Measurements from ENCODE around the gene DLEU7. TPM values are rescaled to one million over a fixed set of nuclear protein-coding genes. Genes with fewer than 3 reads are reported as not detected.

The DLEU7 gene
- polyA plus RNA-seq, 2 donors: 0.02 TPM; not detected in 1

GRCh38 chr13:50845211-50845610 is 1.7 kb upstream of the DLEU7 start:
- no peaks in the 10 kb centered on the region for H3K36me3 ChIP-seq (ENCODE audit: control insufficient read depth in 2 of 2, insufficient read depth in 2 of 2, low read length in 1 of 2)
- H3K27me3 ChIP-seq (ENCODE audit: control insufficient read depth in 1 of 2, insufficient read depth in 2 of 2, low read length in 2 of 2): no peaks in the 10 kb centered on the region
- no peak overlapping the region for H3K27ac ChIP-seq (ENCODE audit: low read depth in 2 of 2, low read length in 1 of 2)

GRCh38 chr13:50844084-50844875 is 788 bp upstream of the DLEU7 start:
- H3K4me3 ChIP-seq (ENCODE audit: low read depth in 1 of 2, low read length in 2 of 2): no peak overlapping the region
- peaks cover 0 to 3% of the 10 kb centered on the region in 2 donors for H3K27me3 ChIP-seq (ENCODE audit: control insufficient read depth in 1 of 2, insufficient read depth in 2 of 2, low read length in 2 of 2)
- WGBS, 2 donors: 86 to 89% methylated on average over 6 of the region's 6 CpGs
- peaks cover 5 to 8% of the 10 kb centered on the region in 2 donors for H3K4me1 ChIP-seq (ENCODE audit: control insufficient read depth in 2 of 2, insufficient read depth in 2 of 2, low read length in 1 of 2)
- H3K9me3 ChIP-seq (ENCODE audit: control insufficient read depth in 2 of 2, insufficient read depth in 1 of 2, low read depth in 1 of 2, low read length in 1 of 2): no peaks in the 10 kb centered on the region
- H3K36me3 ChIP-seq (ENCODE audit: control insufficient read depth in 2 of 2, insufficient read depth in 2 of 2, low read length in 1 of 2): no peaks in the 10 kb centered on the region
- no peak overlapping the region for H3K27ac ChIP-seq (ENCODE audit: low read depth in 2 of 2, low read length in 1 of 2)

More at GRCh38 chr13:50845211-50845610, 1.7 kb upstream of the DLEU7 start:
- WGBS, 2 donors: 85 to 92% methylated on average over 1 of the region's 1 CpG
- H3K4me1 ChIP-seq (ENCODE audit: control insufficient read depth in 2 of 2, insufficient read depth in 2 of 2, low read length in 1 of 2): peaks cover 5 to 8% of the 10 kb centered on the region in 2 donors
- no peak overlapping the region for H3K4me3 ChIP-seq (ENCODE audit: low read depth in 1 of 2, low read length in 2 of 2)
- no peaks in the 10 kb centered on the region for H3K9me3 ChIP-seq (ENCODE audit: control insufficient read depth in 2 of 2, insufficient read depth in 1 of 2, low read depth in 1 of 2, low read length in 1 of 2)

- H3K27ac ChIP-seq (ENCODE audit: low read depth in 2 of 2, low read length in 1 of 2): no peak overlapping the region
- WGBS, 2 donors: 36 to 37% methylated on average over 8 of the region's 8 CpGs
- H3K9me3 ChIP-seq (ENCODE audit: control insufficient read depth in 2 of 2, insufficient read depth in 1 of 2, low read depth in 1 of 2, low read length in 1 of 2): no peaks in the 10 kb centered on the region
- peaks cover 5 to 8% of the 10 kb centered on the region in 2 donors for H3K4me1 ChIP-seq (ENCODE audit: control insufficient read depth in 2 of 2, insufficient read depth in 2 of 2, low read length in 1 of 2)
- no peaks in the 10 kb centered on the region for H3K36me3 ChIP-seq (ENCODE audit: control insufficient read depth in 2 of 2, insufficient read depth in 2 of 2, low read length in 1 of 2)
- H3K27me3 ChIP-seq (ENCODE audit: control insufficient read depth in 1 of 2, insufficient read depth in 2 of 2, low read length in 2 of 2): peaks cover 0 to 5% of the 10 kb centered on the region in 2 donors
- H3K4me3 ChIP-seq (ENCODE audit: low read depth in 1 of 2, low read length in 2 of 2): no peak overlapping the region
These were observed 569 bp downstream of the DLEU7 start for GRCh38 chr13:50842990-50843256.

- Histone ChIP-seq H3K9me3 (ENCODE audit: control insufficient read depth in 2 of 2, insufficient read depth in 1 of 2, low read depth in 1 of 2, low read length in 1 of 2) (no peaks in the 10 kb centered on the region), H3K36me3 (ENCODE audit: control insufficient read depth in 2 of 2, insufficient read depth in 2 of 2, low read length in 1 of 2) (no peaks in the 10 kb centered on the region), H3K4me1 (ENCODE audit: control insufficient read depth in 2 of 2, insufficient read depth in 2 of 2, low read length in 1 of 2) (peaks cover 5 to 8% of the 10 kb centered on the region in 2 donors), H3K27ac (ENCODE audit: low read depth in 2 of 2, low read length in 1 of 2) (no peak overlapping the region), H3K4me3 (ENCODE audit: low read depth in 1 of 2, low read length in 2 of 2) (no peak overlapping the region), H3K27me3 (ENCODE audit: control insufficient read depth in 1 of 2, insufficient read depth in 2 of 2, low read length in 2 of 2) (peaks cover 0 to 5% of the 10 kb centered on the region in 2 donors)
- WGBS, 2 donors: 72 to 79% methylated on average over 10 of the region's 10 CpGs
These were observed 1.1 kb downstream of the DLEU7 start for GRCh38 chr13:50842251-50842989.

GRCh38 chr13:50841786-50842185 is 1.7 kb downstream of the DLEU7 start:
- H3K27me3 ChIP-seq (ENCODE audit: control insufficient read depth in 1 of 2, insufficient read depth in 2 of 2, low read length in 2 of 2): peaks cover 0 to 5% of the 10 kb centered on the region in 2 donors
- 90 to 94% methylated on average over 7 of the region's 7 CpGs for WGBS, 2 donors

GRCh38 chr13:50840284-50840683 is 3.2 kb downstream of the DLEU7 start:
- H3K9me3 ChIP-seq (ENCODE audit: control insufficient read depth in 2 of 2, insufficient read depth in 1 of 2, low read depth in 1 of 2, low read length in 1 of 2): no peaks in the 10 kb centered on the region
- peaks cover 0 to 5% of the 10 kb centered on the region in 2 donors for H3K27me3 ChIP-seq (ENCODE audit: control insufficient read depth in 1 of 2, insufficient read depth in 2 of 2, low read length in 2 of 2)
- H3K4me3 ChIP-seq (ENCODE audit: low read depth in 1 of 2, low read length in 2 of 2): no peak overlapping the region
- no peak overlapping the region for H3K27ac ChIP-seq (ENCODE audit: low read depth in 2 of 2, low read length in 1 of 2)
- WGBS, 2 donors: 95 to 96% methylated on average over 3 of the region's 3 CpGs
- peaks cover 5 to 8% of the 10 kb centered on the region in 2 donors for H3K4me1 ChIP-seq (ENCODE audit: control insufficient read depth in 2 of 2, insufficient read depth in 2 of 2, low read length in 1 of 2)
- H3K36me3 ChIP-seq (ENCODE audit: control insufficient read depth in 2 of 2, insufficient read depth in 2 of 2, low read length in 1 of 2): no peaks in the 10 kb centered on the region

More at GRCh38 chr13:50841786-50842185, 1.7 kb downstream of the DLEU7 start:
- H3K27ac ChIP-seq (ENCODE audit: low read depth in 2 of 2, low read length in 1 of 2): no peak overlapping the region
- no peak overlapping the region for H3K4me3 ChIP-seq (ENCODE audit: low read depth in 1 of 2, low read length in 2 of 2)
- H3K4me1 ChIP-seq (ENCODE audit: control insufficient read depth in 2 of 2, insufficient read depth in 2 of 2, low read length in 1 of 2): peaks cover 5 to 8% of the 10 kb centered on the region in 2 donors
- H3K36me3 ChIP-seq (ENCODE audit: control insufficient read depth in 2 of 2, insufficient read depth in 2 of 2, low read length in 1 of 2): no peaks in the 10 kb centered on the region
- H3K9me3 ChIP-seq (ENCODE audit: control insufficient read depth in 2 of 2, insufficient read depth in 1 of 2, low read depth in 1 of 2, low read length in 1 of 2): no peaks in the 10 kb centered on the region

- no peaks in the 10 kb centered on the region for H3K9me3 ChIP-seq (ENCODE audit: control insufficient read depth in 2 of 2, insufficient read depth in 1 of 2, low read depth in 1 of 2, low read length in 1 of 2)
- WGBS, 2 donors: 92 to 95% methylated on average over 4 of the region's 4 CpGs
- H3K4me1 ChIP-seq (ENCODE audit: control insufficient read depth in 2 of 2, insufficient read depth in 2 of 2, low read length in 1 of 2): peaks cover 5 to 8% of the 10 kb centered on the region in 2 donors
- H3K27me3 ChIP-seq (ENCODE audit: control insufficient read depth in 1 of 2, insufficient read depth in 2 of 2, low read length in 2 of 2): peaks cover 0 to 5% of the 10 kb centered on the region in 2 donors
- H3K27ac ChIP-seq (ENCODE audit: low read depth in 2 of 2, low read length in 1 of 2): no peak overlapping the region
- H3K4me3 ChIP-seq (ENCODE audit: low read depth in 1 of 2, low read length in 2 of 2): no peak overlapping the region
- H3K36me3 ChIP-seq (ENCODE audit: control insufficient read depth in 2 of 2, insufficient read depth in 2 of 2, low read length in 1 of 2): no peaks in the 10 kb centered on the region
These were observed 3.7 kb downstream of the DLEU7 start for GRCh38 chr13:50839828-50840227.

GRCh38 chr13:50838701-50839100 is 4.8 kb downstream of the DLEU7 start:
- 85 to 86% methylated on average over 8 of the region's 8 CpGs for WGBS, 2 donors

GRCh38 chr13:50838031-50838430 is 5.5 kb downstream of the DLEU7 start:
- Histone ChIP-seq H3K9me3 (ENCODE audit: control insufficient read depth in 2 of 2, insufficient read depth in 1 of 2, low read depth in 1 of 2, low read length in 1 of 2) (no peaks in the 10 kb centered on the region), H3K27ac (ENCODE audit: low read depth in 2 of 2, low read length in 1 of 2) (no peak overlapping the region), H3K4me1 (ENCODE audit: control insufficient read depth in 2 of 2, insufficient read depth in 2 of 2, low read length in 1 of 2) (peaks cover under 1 to 2% of the 10 kb centered on the region in 2 donors), H3K4me3 (ENCODE audit: low read depth in 1 of 2, low read length in 2 of 2) (no peak overlapping the region), H3K27me3 (ENCODE audit: control insufficient read depth in 1 of 2, insufficient read depth in 2 of 2, low read length in 2 of 2) (peaks cover 0 to 5% of the 10 kb centered on the region in 2 donors), H3K36me3 (ENCODE audit: control insufficient read depth in 2 of 2, insufficient read depth in 2 of 2, low read length in 1 of 2) (no peaks in the 10 kb centered on the region)
- WGBS, 2 donors: 92 to 94% methylated on average over 5 of the region's 5 CpGs

More at GRCh38 chr13:50838701-50839100, 4.8 kb downstream of the DLEU7 start:
- H3K36me3 ChIP-seq (ENCODE audit: control insufficient read depth in 2 of 2, insufficient read depth in 2 of 2, low read length in 1 of 2): no peaks in the 10 kb centered on the region
- peaks cover 5 to 8% of the 10 kb centered on the region in 2 donors for H3K4me1 ChIP-seq (ENCODE audit: control insufficient read depth in 2 of 2, insufficient read depth in 2 of 2, low read length in 1 of 2)
- H3K9me3 ChIP-seq (ENCODE audit: control insufficient read depth in 2 of 2, insufficient read depth in 1 of 2, low read depth in 1 of 2, low read length in 1 of 2): no peaks in the 10 kb centered on the region
- no peak overlapping the region for H3K4me3 ChIP-seq (ENCODE audit: low read depth in 1 of 2, low read length in 2 of 2)
- peaks cover 0 to 5% of the 10 kb centered on the region in 2 donors for H3K27me3 ChIP-seq (ENCODE audit: control insufficient read depth in 1 of 2, insufficient read depth in 2 of 2, low read length in 2 of 2)
- no peak overlapping the region for H3K27ac ChIP-seq (ENCODE audit: low read depth in 2 of 2, low read length in 1 of 2)
